ENCODE results near the gene MYOF. TPM values are rescaled to one million over a fixed set of nuclear protein-coding genes. Genes with fewer than 3 reads are reported as not detected.

Gene MYOF
- total RNA-seq, 4 donors from 2014 or later = 44.6 to 113 (median 74.5) TPM

DNA sequence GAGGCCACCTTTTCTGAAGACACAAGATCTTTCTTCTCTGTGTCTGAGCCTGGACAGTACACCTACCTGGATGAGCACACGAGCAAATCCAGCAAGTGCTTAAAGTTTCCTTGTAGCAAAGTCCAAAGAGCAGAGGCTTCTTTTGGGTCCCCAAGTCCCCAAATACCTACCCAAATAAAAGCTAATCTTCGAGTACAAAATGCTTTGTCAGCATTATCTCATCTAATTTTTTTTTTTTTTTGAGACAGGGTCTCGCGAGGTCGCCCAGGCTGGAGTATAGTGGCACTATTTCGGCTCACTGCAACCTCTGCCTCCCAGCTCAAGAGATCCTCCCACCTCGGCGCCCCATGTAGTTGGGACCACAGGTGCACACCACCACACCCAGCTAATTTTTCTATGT lies 24.6 kb downstream of the MYOF start:
- DNase-seq (ENCODE audit: low spot score) (no peak), ATAC-seq (ENCODE audit: low FRiP score) (no peak)
- TF ChIP-seq, protein P1, sequence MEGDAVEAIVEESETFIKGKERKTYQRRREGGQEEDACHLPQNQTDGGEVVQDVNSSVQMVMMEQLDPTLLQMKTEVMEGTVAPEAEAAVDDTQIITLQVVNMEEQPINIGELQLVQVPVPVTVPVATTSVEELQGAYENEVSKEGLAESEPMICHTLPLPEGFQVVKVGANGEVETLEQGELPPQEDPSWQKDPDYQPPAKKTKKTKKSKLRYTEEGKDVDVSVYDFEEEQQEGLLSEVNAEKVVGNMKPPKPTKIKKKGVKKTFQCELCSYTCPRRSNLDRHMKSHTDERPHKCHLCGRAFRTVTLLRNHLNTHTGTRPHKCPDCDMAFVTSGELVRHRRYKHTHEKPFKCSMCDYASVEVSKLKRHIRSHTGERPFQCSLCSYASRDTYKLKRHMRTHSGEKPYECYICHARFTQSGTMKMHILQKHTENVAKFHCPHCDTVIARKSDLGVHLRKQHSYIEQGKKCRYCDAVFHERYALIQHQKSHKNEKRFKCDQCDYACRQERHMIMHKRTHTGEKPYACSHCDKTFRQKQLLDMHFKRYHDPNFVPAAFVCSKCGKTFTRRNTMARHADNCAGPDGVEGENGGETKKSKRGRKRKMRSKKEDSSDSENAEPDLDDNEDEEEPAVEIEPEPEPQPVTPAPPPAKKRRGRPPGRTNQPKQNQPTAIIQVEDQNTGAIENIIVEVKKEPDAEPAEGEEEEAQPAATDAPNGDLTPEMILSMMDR (IDR thresholded peaks at IDR 0.05) = no peak

DNA sequence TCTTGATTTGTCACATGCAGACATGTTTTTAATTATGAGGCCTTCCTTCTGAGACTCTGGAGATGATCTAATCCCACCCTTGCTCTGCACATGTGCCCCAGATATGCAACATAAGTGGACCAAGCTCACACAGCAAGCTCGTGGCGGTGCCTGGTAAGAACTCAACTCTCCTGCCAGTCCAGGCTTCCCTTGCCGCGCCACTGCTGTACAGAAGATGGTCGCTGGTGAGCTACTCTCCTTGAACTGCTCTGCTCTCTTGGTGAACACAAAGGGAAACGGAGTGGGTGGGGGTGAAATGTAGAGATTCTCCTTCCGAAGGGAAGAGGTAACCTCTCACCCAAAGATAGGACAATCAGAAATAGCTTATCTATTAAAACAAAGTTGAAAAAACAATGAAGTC lies 25.7 kb downstream of the MYOF start:
- TF ChIP-seq, protein P1 (IDR thresholded peaks at IDR 0.05) = no peak
- DNase-seq (ENCODE audit: low spot score) = no peak
- ATAC-seq (ENCODE audit: low FRiP score) = no peak

DNA sequence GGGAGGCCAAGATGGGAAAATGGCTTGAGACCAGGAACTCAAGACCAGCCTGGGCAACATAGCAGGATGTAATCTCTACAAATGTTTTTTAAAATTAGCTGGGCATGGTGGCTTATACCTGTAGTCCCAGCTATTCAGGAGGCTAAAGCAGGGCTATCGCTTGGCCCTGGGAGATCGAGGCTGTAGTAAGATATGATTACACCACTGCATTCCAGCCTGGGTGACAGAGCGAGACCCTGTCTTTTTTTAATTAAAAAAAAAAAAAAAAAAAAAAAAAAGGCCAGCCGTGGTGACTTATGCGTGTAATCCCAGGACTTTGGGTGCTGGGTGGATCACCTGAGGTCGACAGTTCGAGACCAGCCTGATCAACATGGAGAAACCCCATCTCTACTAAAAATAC lies 27.4 kb downstream of the MYOF start:
- TF ChIP-seq, protein P1 (IDR thresholded peaks at IDR 0.05) = no peak
- ATAC-seq (ENCODE audit: low FRiP score) (no peak), DNase-seq (ENCODE audit: low spot score) (no peak)

DNA sequence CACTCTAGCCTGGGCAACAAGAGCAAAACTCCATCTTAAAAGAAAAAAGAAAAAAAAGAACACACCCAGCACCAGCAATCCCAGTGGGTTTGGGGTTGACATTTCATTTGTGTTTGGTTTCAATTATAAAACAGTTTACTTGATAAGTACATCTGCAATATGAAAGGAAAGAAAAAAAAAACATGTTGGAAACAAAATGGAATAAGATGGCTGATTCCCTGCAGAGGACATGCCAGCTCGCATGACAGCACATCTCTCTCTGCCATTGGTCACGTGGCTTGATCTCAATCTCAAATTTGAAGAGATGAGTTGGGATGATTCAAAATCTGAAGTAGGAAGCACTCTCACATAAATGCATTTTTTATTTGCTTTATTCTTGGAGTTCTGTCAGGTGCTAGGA lies 28.0 kb downstream of the MYOF start:
- DNase-seq (ENCODE audit: low spot score) (no peak), ATAC-seq (ENCODE audit: low FRiP score) (no peak)
- TF ChIP-seq, protein P1 (IDR thresholded peaks at IDR 0.05) = no peak

DNA sequence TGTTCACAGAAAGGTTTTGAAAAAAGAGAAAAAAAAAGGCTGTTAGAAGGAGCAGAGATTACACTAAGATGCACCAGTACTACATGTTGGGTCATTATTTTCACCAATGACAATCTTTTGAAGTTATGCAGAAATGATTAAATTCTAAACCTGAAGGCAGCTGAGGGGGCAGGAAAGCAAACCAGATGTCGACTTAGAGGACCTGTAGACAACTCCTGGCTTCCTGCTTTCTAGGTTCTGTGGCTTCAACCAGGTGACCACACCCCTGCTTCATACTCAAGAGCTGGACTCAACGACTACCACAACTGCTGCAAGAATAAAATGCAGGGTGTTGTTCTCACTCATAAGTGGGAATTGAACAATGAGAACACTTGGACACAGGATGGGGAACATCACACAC lies 30.0 kb downstream of the MYOF start:
- DNase-seq (ENCODE audit: low spot score) = no peak
- ATAC-seq (ENCODE audit: low FRiP score) = no peak
- TF ChIP-seq, protein P1 (IDR thresholded peaks at IDR 0.05) = no peak

DNA sequence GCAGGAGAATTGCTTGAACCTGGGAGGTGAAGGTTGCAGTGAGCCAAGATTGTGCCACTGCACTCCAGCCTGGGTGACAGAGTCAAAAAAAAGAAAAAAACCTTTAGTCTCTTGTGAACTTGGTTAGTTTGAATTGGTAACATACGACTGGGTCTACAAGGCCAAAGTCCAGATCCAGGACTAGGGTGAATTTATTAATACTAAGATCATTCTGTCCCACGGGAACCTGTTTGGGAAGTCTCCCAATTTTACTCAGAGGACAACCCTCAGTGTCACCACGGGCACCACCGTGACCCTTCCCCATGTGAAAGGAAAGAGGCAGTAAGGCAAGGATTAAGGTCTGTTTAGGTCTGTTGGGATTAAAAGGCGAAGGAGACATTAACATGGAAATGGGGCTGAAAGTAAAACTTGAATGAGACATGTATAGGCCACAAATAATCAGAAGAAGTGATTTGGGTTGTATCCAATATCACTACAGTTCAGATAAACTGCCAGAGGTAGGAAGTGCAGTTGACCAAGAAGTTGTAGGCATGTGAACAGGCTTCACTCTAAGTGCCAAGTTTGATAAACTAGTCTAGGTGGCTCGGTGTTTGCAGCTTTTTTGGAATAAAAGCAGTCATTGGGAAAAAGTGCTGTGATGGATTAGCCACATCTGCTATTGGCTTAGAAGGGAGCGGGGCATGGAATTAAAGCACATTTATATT lies 30.7 kb downstream of the MYOF start:
- ATAC-seq (ENCODE audit: low FRiP score) (no peak), DNase-seq (ENCODE audit: low spot score) (no peak)
- TF ChIP-seq, protein P1 (IDR thresholded peaks at IDR 0.05) = no peak

DNA sequence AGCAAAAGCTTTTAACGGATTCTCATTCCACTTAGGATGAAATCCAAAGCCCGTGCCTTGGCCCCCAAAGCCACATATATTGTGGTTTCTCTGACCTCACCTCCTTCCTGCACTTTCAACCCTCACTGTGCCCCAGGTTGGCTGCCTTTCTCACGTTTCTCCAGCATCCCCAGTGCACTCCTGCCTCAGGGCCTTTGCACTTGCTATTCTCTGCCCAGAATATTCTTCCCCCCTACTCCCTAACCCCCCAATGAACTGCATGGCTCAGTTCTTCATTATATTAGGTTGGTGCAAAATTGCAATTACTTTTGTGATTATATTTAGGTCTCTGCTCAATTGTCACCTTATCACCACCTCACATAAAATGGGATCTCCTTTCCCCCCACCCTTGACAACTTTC lies 34.2 kb downstream of the MYOF start:
- ATAC-seq (ENCODE audit: low FRiP score) = no peak
- TF ChIP-seq, protein P1 (IDR thresholded peaks at IDR 0.05) = no peak
- DNase-seq (ENCODE audit: low spot score) = no peak
